ENCODE measurements around the gene MROH8. TPM values are rescaled to one million over a fixed set of nuclear protein-coding genes. Genes with fewer than 3 reads are reported as not detected.
A peak's percentile ranks its signal among the peaks of the same experiment; 100 is the strongest.

Gene MROH8
- total and polyA plus RNA-seq, 8 donors: 0.43 to 6.4 (median 1.8) TPM; not detected in 1

- intact Hi-C loops (cut with DNase I; ENCODE audit: low total_unique reads): no loop called here
- no peaks in the 10 kb centered on the region for H3K27me3 ChIP-seq
- peaks cover 3 to 71% (median 38%) of the 10 kb centered on the region in 4 donors for H3K36me3 ChIP-seq
- H3K4me1 ChIP-seq: peaks cover 26 to 85% (median 50%) of the 10 kb centered on the region in 4 donors
- no peaks in the 10 kb centered on the region for H3K9me3 ChIP-seq
- H3K27ac ChIP-seq: no peak overlapping the region
- H3K4me3 ChIP-seq: no peak overlapping the region
- TF ChIP-seq POLR2A (IDR thresholded peaks at IDR 0.05): no peak
- TF ChIP-seq POLR2AphosphoS5 (IDR thresholded peaks at IDR 0.05): no peak
- TF ChIP-seq EP300 (IDR thresholded peaks at IDR 0.05): no peak
- TF ChIP-seq, protein P1, sequence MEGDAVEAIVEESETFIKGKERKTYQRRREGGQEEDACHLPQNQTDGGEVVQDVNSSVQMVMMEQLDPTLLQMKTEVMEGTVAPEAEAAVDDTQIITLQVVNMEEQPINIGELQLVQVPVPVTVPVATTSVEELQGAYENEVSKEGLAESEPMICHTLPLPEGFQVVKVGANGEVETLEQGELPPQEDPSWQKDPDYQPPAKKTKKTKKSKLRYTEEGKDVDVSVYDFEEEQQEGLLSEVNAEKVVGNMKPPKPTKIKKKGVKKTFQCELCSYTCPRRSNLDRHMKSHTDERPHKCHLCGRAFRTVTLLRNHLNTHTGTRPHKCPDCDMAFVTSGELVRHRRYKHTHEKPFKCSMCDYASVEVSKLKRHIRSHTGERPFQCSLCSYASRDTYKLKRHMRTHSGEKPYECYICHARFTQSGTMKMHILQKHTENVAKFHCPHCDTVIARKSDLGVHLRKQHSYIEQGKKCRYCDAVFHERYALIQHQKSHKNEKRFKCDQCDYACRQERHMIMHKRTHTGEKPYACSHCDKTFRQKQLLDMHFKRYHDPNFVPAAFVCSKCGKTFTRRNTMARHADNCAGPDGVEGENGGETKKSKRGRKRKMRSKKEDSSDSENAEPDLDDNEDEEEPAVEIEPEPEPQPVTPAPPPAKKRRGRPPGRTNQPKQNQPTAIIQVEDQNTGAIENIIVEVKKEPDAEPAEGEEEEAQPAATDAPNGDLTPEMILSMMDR (IDR thresholded peaks at IDR 0.05): no peak
- DNase-seq: no peak
- 83 to 89% (median 87%) methylated on average over 3 of the region's 3 CpGs for WGBS, 5 donors
These were observed 13.9 kb upstream of the MROH8 start for GRCh38 chr20:37193226-37193625.

- intact Hi-C loops (cut with DNase I; ENCODE audit: low total_unique reads): no loop called here
- TF ChIP-seq EP300 (IDR thresholded peaks at IDR 0.05) (no peak), POLR2A (IDR thresholded peaks at IDR 0.05) (no peak), POLR2AphosphoS5 (IDR thresholded peaks at IDR 0.05) (peak in 2 of 3 donors; percentile 47 to 77)
- TF ChIP-seq, protein P1 (IDR thresholded peaks at IDR 0.05): peak in 5 of 7 experiments; percentile 69 to 94 (median 89)
- no peaks in the 10 kb centered on the region for H3K9me3 ChIP-seq
- H3K4me1 ChIP-seq: peaks cover 26 to 85% (median 50%) of the 10 kb centered on the region in 4 donors
- peaks cover 3 to 71% (median 40%) of the 10 kb centered on the region in 4 donors for H3K36me3 ChIP-seq
- no peak overlapping the region for H3K27ac ChIP-seq
- DNase-seq: peak; percentile 93 to 95
- 18 to 31% (median 21%) methylated on average over 5 of the region's 5 CpGs for WGBS, 5 donors
- H3K4me3 ChIP-seq: no peak overlapping the region
- no peaks in the 10 kb centered on the region for H3K27me3 ChIP-seq
These were observed 12.9 kb upstream of the MROH8 start for GRCh38 chr20:37192137-37192854.

- WGBS, 5 donors: 40 to 59% (median 54%) methylated on average over 9 of the region's 9 CpGs
- TF ChIP-seq EP300 (IDR thresholded peaks at IDR 0.05) (no peak), POLR2A (IDR thresholded peaks at IDR 0.05) (no peak), POLR2AphosphoS5 (IDR thresholded peaks at IDR 0.05) (no peak)
- TF ChIP-seq, protein P1 (IDR thresholded peaks at IDR 0.05): no peak
- Histone ChIP-seq H3K27me3 (no peaks in the 10 kb centered on the region), H3K36me3 (peaks cover 13 to 71% (median 45%) of the 10 kb centered on the region in 4 donors), H3K9me3 (no peaks in the 10 kb centered on the region), H3K27ac (peak overlapping the region in 1 of 5 donors; percentile 33), H3K4me1 (peaks cover 26 to 73% (median 47%) of the 10 kb centered on the region in 4 donors), H3K4me3 (no peak overlapping the region)
- DNase-seq: no peak
- intact Hi-C loops (cut with DNase I; ENCODE audit: low total_unique reads): no loop called here
These were observed 11.2 kb upstream of the MROH8 start for GRCh38 chr20:37190354-37191112.

- peaks cover 19 to 64% (median 40%) of the 10 kb centered on the region in 4 donors for H3K4me1 ChIP-seq
- H3K4me3 ChIP-seq: no peak overlapping the region
- no peak overlapping the region for H3K27ac ChIP-seq
- no peaks in the 10 kb centered on the region for H3K9me3 ChIP-seq
- TF ChIP-seq, protein P1 (IDR thresholded peaks at IDR 0.05): no peak
- TF ChIP-seq EP300 (IDR thresholded peaks at IDR 0.05) (no peak), POLR2A (IDR thresholded peaks at IDR 0.05) (no peak), POLR2AphosphoS5 (IDR thresholded peaks at IDR 0.05) (no peak)
- WGBS, 5 donors: 33 to 47% (median 40%) methylated on average over 6 of the region's 6 CpGs
- no peaks in the 10 kb centered on the region for H3K27me3 ChIP-seq
- peaks cover 23 to 79% (median 55%) of the 10 kb centered on the region in 4 donors for H3K36me3 ChIP-seq
- no peak for DNase-seq
- intact Hi-C loops (cut with DNase I; ENCODE audit: low total_unique reads): no loop called here
These were observed 10.2 kb upstream of the MROH8 start for GRCh38 chr20:37189416-37190016.
